HG03558 (cell line): ENCODE results near the gene PPFIBP2.
"Not testable (repeated sequence)": the region's sequence is repeated elsewhere in the genome, so short reads cannot be mapped to it uniquely, and the experiment has no call there.

ENCODE experiments used
- ATAC-seq: cut with Tn5 transposase; IDR thresholded peaks from one replicate; pipeline ENCODE4 v1.9.1; 2021; ENCODE audit warnings: moderate number of reproducible peaks; ENCODE audit not compliant: unreplicated experiment; ENCODE audit errors: extremely low read depth

The PPFIBP2 gene

DNA sequence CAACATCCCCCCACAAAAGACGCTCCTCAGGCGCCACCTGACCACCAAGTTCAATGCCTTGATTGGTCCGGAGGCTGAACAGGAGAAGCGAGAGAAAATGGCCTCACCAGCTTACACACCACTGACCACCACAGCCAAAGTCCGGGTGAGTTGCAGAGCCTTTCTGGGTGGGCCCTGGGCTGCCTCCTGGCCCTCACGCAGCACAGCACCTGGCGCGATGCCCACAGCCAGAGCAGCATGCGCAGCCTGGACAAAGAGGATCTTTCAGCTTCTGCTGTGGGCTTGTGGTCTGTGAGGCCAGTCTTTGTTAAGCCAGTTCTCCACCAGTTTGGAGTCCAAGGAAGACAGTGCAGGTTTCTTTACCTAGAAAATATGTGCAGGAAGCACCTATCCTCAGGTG is 137.9 kb downstream of the PPFIBP2 start:
- ATAC-seq, result no peak

GRCh38 chr11:7654195-7654705 is 140.5 kb downstream of the PPFIBP2 start:
- no peak for ATAC-seq

- no peak for ATAC-seq
Observed at GRCh38 chr11:7655253-7656217, 141.7 kb downstream of the PPFIBP2 start.

- ATAC-seq, result no peak
Observed at GRCh38 chr11:7656704-7657103, 142.9 kb downstream of the PPFIBP2 start.

- ATAC-seq, result no peak
Observed at GRCh38 chr11:7657306-7658025, 143.7 kb downstream of the PPFIBP2 start.

DNA sequence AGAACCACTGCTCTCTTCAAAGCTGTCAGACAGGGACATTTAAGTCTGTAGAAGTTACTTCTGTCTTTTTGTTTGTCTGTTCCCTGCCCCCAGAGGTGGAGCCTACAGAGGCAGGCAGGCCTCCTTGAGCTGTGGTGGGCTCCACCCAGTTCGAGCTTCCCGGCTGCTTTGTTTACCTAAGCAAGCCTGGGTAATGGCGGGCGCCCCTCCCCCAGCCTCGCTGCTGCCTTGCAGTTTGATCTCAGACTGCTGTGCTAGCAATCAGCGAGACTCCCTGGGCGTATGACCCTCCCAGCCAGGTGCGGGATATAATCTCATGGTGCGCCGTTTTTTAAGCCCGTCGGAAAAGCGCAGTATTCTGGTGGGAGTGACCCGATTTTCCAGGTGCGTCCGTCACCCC is 149.7 kb downstream of the PPFIBP2 start:
- not testable (repeated sequence) for ATAC-seq

GRCh38 chr11:7664867-7665266 is 151.1 kb downstream of the PPFIBP2 start:
- ATAC-seq, result no peak

DNA sequence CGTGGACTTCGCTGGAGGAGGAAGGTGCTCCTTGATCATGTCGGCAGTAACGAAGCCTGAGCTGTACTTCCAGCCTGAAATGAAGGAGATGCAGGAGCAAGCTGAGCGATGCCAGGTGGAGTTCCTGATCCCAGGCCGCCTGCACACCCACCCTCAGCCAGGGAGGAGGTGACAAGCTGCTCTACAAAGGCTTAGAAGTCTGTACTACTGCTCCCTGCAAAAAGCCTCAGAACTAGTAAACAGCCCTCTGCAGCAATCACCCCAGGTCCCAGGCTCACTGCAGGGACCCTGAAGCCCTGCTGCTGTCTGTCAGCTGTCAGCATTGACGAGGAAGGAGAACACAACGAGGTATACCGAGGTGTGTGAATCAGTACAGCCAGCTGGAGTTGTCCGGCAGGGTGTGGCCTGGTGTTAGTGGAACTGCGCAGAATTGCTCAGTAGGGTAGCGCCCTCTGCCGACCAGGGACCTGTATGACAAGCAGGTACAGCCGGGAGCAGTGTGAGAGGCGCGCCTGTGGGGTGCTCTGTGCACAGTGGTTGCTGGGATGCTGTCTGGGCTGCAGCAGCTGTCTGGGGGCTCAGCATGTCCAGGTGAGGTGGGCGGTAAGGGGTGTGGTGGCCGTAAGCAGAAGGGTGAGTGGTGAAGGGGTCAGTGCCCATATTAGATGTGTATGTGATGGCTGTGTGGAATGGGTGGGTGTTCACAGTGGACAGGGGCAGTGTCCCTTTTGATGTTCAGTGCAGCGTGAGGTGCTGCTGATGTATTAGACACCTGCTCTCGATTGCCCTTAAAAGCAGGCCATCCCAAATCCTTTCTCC is 151.9 kb downstream of the PPFIBP2 start:
- peak; percentile 95 for ATAC-seq

- ATAC-seq, result no peak
Observed at GRCh38 chr11:7666292-7666866, 152.6 kb downstream of the PPFIBP2 start.

DNA sequence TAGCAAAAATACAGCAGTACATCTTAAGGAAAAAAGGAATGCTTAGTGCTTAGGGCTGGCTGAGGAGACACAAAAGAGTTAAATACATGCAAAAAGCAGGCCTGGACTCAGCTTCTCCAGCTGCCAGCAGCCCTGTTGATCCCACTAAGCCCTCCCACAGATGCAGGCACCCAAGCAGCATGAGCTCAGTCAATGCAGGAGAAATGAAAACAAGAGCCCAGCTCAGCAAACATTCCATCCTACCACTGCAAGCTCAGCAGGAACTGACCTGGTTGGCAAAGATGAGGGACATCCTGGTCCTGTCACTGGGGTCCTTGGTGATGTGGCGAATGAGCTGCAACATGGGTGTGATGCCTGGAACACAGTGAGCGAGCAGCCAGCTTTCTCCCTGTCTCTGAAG is 153.7 kb downstream of the PPFIBP2 start:
- ATAC-seq, result no peak

- no peak for ATAC-seq
Observed at GRCh38 chr11:7668464-7668863, 154.7 kb downstream of the PPFIBP2 start.

DNA sequence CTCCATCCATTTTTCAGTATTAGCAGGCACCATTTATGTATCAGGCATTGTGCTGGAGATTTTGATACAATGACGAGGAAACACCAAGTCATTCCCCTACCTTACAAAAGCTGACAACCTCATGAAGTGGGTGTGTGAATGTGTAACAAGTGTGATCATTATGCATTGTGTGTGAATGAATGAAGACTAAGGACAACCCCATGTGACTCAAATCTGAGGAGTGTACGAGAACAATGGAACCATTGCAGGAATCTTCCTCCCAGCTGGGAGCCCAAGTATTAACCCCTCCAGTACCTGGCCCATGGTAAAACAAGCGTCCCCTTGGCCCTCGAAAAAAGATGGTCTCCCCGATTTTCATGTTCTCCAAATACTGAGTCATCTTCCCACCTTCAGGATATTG is 155.1 kb downstream of the PPFIBP2 start:
- no peak for ATAC-seq

- ATAC-seq, result no peak
Observed at GRCh38 chr11:7670641-7671040, 156.8 kb downstream of the PPFIBP2 start.

GRCh38 chr11:7671347-7672215 is 157.8 kb downstream of the PPFIBP2 start:
- ATAC-seq, result peak; percentile 81

GRCh38 chr11:7672276-7672959 is 158.6 kb downstream of the PPFIBP2 start:
- no peak for ATAC-seq

DNA sequence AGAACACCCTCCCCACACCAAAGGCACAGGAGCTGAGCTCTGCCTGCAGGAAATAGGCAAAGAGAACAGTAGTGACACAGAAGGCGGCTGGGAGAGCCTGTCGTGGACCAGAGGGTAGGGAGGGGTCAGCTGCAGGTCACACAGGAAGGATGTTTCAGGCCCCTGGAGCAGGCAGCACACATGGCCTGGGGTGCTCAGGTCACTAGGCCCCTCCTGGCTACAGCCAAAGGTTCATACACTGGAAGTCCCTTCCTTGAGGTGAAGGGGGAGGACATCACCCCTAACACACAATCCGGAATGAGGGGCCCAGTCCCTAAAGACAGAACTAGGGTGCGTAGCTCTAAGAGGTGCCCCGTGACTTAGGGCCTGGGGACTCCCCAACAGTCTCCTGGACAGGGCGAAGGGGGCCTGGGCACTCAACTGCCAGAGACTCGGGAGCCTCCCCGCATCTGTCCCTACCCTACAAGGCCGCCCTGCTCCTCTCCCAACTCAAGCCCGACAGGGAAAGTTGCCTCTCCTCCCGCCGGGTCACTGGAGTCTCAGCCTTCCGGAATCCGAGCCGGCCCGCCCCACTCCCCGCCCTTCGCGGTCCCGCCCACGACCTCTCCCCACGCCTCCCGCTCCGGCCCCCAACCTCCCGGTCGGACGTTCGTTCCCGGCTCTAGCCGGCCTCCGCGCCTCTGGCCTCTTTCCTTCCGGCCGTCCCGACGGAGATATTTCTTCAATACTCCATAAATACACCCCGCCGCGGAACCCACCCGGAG is 159.3 kb downstream of the PPFIBP2 start, which contains the start of gene CYB5R2:
TSS of gene CYB5R2 (minus strand) at position 541 of the 764 bp plus-strand sequence. CDS start 675 bp downstream, outside the sequence.
- ATAC-seq, result no peak

- ATAC-seq, result no peak
Observed at GRCh38 chr11:7673724-7674434, 160.1 kb downstream of the PPFIBP2 start.
